HG02852 (cell line): ENCODE measurements around the gene NAA16.
A peak's percentile ranks its signal among the peaks of the same experiment; 100 is the strongest.
"Not testable (repeated sequence)": the region's sequence is repeated elsewhere in the genome, so short reads cannot be mapped to it uniquely, and the experiment has no call there.

Source experiments
- ATAC-seq: cut with Tn5 transposase; IDR thresholded peaks from one replicate; pipeline ENCODE4 v1.9.1; 2021; ENCODE audit warnings: mild to moderate bottlenecking, moderate library complexity; ENCODE audit not compliant: unreplicated experiment

NAA16 gene

GRCh38 chr13:41310963-41311405 is at the start of gene NAA16:
Gene NAA16 (plus strand): TSS chr13:41311267. CDS start chr13:41311529, 262 bp downstream.
- ATAC-seq, result peak; percentile 68

GRCh38 chr13:41263261-41263971 is 47.7 kb upstream of the NAA16 start, which contains the start of gene MTRF1:
Gene MTRF1 (minus strand): TSS chr13:41263576. CDS start chr13:41260907, 2,669 bp downstream.
- ATAC-seq, result peak; percentile 95

- ATAC-seq, result no peak
These were observed 44.0 kb upstream of the NAA16 start for GRCh38 chr13:41267106-41267505.

GRCh38 chr13:41268764-41269163 is 42.3 kb upstream of the NAA16 start:
- no peak for ATAC-seq

- ATAC-seq, result no peak
These were observed 39.4 kb upstream of the NAA16 start for GRCh38 chr13:41271456-41272285.

GRCh38 chr13:41273831-41274441 is 37.1 kb upstream of the NAA16 start:
- no peak for ATAC-seq

- ATAC-seq, result no peak
These were observed 36.2 kb upstream of the NAA16 start for GRCh38 chr13:41274881-41275280.

- no peak for ATAC-seq
These were observed 34.2 kb upstream of the NAA16 start for GRCh38 chr13:41276824-41277223.

GRCh38 chr13:41279156-41279555 is 31.9 kb upstream of the NAA16 start:
- not testable (repeated sequence) for ATAC-seq

- ATAC-seq, result no peak
These were observed 28.9 kb upstream of the NAA16 start for GRCh38 chr13:41282129-41282571.

GRCh38 chr13:41284512-41285288 is 26.4 kb upstream of the NAA16 start:
- ATAC-seq, result no peak

GRCh38 chr13:41286370-41286769 is 24.7 kb upstream of the NAA16 start:
- no peak for ATAC-seq

- no peak for ATAC-seq
These were observed 21.6 kb upstream of the NAA16 start for GRCh38 chr13:41289463-41289881.

GRCh38 chr13:41291246-41291645 is 19.8 kb upstream of the NAA16 start:
- no peak for ATAC-seq

GRCh38 chr13:41293272-41293671 is 17.8 kb upstream of the NAA16 start:
- no peak for ATAC-seq

- ATAC-seq, result no peak
These were observed 16.2 kb upstream of the NAA16 start for GRCh38 chr13:41294914-41295313.

- ATAC-seq, result no peak
These were observed 15.1 kb upstream of the NAA16 start for GRCh38 chr13:41295973-41296372.

- no peak for ATAC-seq
These were observed 14.0 kb upstream of the NAA16 start for GRCh38 chr13:41296879-41297646.

- ATAC-seq, result no peak
These were observed 11.6 kb upstream of the NAA16 start for GRCh38 chr13:41299316-41300094.
